Smooth muscle cell (in vitro differentiated cells): ENCODE measurements around the gene THRB. TPM values are rescaled to one million over a fixed set of nuclear protein-coding genes. Genes with fewer than 3 reads are reported as not detected.

ENCODE experiments used
- DNase-seq: peaks from one replicate; lab custom pipeline; 2025; ENCODE audit not compliant: unreplicated experiment; lab: John Stamatoyannopoulos, UW
- H2AFZ ChIP-seq: fragments of 200-600 bp; sonication (generic); 2 replicates; pipeline ENCODE4 v1.6.0; 2016; ENCODE audit warnings: antibody characterized with exemption, low read depth, mild to moderate bottlenecking
- H3F3A ChIP-seq: fragments of 200-600 bp; sonication (generic); 2 replicates; pipeline ENCODE4 v1.6.0; 2017; ENCODE audit warnings: antibody characterized with exemption, low read depth
- H3K27ac ChIP-seq: fragments of 200-600 bp; sonication (generic); 2 replicates; pipeline ENCODE4 v1.5.1; 2016; ENCODE audit warnings: low read depth, mild to moderate bottlenecking
- H3K27me3 ChIP-seq: fragments of 200-600 bp; sonication (generic); 2 replicates; pipeline ENCODE4 v1.6.1; 2016; ENCODE audit warnings: low read depth, mild to moderate bottlenecking
- H3K36me3 ChIP-seq: fragments of 200-600 bp; sonication (generic); 2 replicates; pipeline ENCODE4 v1.5.1; 2016; ENCODE audit warnings: low read depth
- H3K4me1 ChIP-seq: fragments of 200-600 bp; sonication (generic); 2 replicates; pipeline ENCODE4 v1.5.1; 2016; ENCODE audit warnings: low read depth
- H3K4me2 ChIP-seq: fragments of 200-600 bp; sonication (generic); 2 replicates; pipeline ENCODE4 v1.6.0; 2016; ENCODE audit warnings: mild to moderate bottlenecking
- H3K4me3 ChIP-seq: fragments of 200-600 bp; sonication (generic); 2 replicates; pipeline ENCODE4 v1.5.1; 2016; ENCODE audit warnings: mild to moderate bottlenecking
- H3K79me2 ChIP-seq: fragments of 200-600 bp; sonication (generic); 2 replicates; pipeline ENCODE4 v1.6.0; 2016; ENCODE audit warnings: low read depth, mild to moderate bottlenecking
- H3K9ac ChIP-seq: fragments of 200-600 bp; sonication (generic); 2 replicates; pipeline ENCODE4 v1.6.0; 2016; ENCODE audit warnings: low read depth
- H3K9me3 ChIP-seq: fragments of 200-600 bp; sonication (generic); replicated peaks from 2 replicates; pipeline ENCODE4 v1.5.1; 2016; ENCODE audit warnings: low read depth
- H4K20me1 ChIP-seq: fragments of 200-600 bp; sonication (generic); 2 replicates; pipeline ENCODE4 v1.6.0; 2016; ENCODE audit warnings: low read depth
- CTCF ChIP-seq: fragments of 200-600 bp; sonication (generic); IDR thresholded peaks from 2 replicates; pipeline ENCODE4 v1.5.1; 2017; ENCODE audit warnings: borderline replicate concordance, mild to moderate bottlenecking, antibody characterized with exemption; ENCODE audit not compliant: insufficient read depth, poor library complexity, severe bottlenecking
- WGBS: methylation state at CpG from one replicate; pipeline ENCODE4 v1.1.7; 2016; ENCODE audit warnings: low lambda C conversion rate; 5-methylcytosine and 5-hydroxymethylcytosine counted together
- polyA plus RNA-seq: library from polyadenylated mRNA; unstranded; fragments of >200 nt; fragmentation: Nextera tagmentation; extraction: Ambion mirVana; gene quantifications from 2 replicates; pipeline ENCODE4 v1.2.1, GENCODE V29; 2016
- total RNA-seq: library from RNA; depleted of rRNA; stranded (reverse); fragments of >200 nt; gene quantifications from 2 replicates; pipeline ENCODE4 v1.2.3, GENCODE V29; 2014

The THRB gene
- total and polyA plus RNA-seq, 2 experiments from 2014 or later, result 5.6 to 43.8 TPM

DNA sequence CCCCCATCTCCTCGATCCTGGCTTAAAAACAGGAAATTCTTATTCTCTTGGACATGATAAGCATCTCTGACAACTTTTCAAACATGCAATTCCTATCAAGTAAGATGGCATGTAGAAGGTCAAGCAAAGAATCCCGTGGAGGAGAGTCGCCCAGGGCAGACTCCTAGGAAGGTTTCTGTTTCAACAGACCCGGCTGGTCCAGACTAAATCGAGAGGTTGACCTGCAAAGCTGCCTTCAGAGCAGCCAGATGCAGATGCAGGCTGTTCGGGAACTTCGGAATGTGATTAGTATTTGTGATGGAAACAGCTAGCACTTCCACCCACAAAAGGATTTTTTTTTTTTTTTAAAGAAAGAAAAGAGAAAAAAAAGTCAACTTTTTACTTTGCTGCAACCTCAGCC lies 332.8 kb downstream of the THRB start:
- H3K4me2 ChIP-seq, result peak overlapping the region; percentile 42
- no peaks in the 10 kb centered on the region for H3K9me3 ChIP-seq
- no peak for TF ChIP-seq CTCF
- H3K9ac ChIP-seq, result no peak overlapping the region
- H3K27me3 ChIP-seq, result peaks cover 7% of the 10 kb centered on the region
- no peak for DNase-seq
- no peak overlapping the region for H3K27ac ChIP-seq
- H2AFZ ChIP-seq, result no peak overlapping the region
- H3K79me2 ChIP-seq, result no peaks in the 10 kb centered on the region
- H3K4me1 ChIP-seq, result no peaks in the 10 kb centered on the region
- no peaks in the 10 kb centered on the region for H4K20me1 ChIP-seq
- 36% methylated on average over 7 of the region's 7 CpGs for WGBS
- H3K36me3 ChIP-seq, result no peaks in the 10 kb centered on the region
- H3F3A ChIP-seq, result no peaks in the 10 kb centered on the region
- no peak overlapping the region for H3K4me3 ChIP-seq

- Histone ChIP-seq H2AFZ (no peak overlapping the region), H3K79me2 (no peaks in the 10 kb centered on the region), H3K4me3 (no peak overlapping the region), H3K27me3 (peaks cover 7% of the 10 kb centered on the region), H3K4me1 (no peaks in the 10 kb centered on the region), H4K20me1 (no peaks in the 10 kb centered on the region), H3K36me3 (no peaks in the 10 kb centered on the region), H3K9ac (no peak overlapping the region), H3K9me3 (no peaks in the 10 kb centered on the region), H3F3A (no peaks in the 10 kb centered on the region), H3K4me2 (no peak overlapping the region), H3K27ac (no peak overlapping the region)
- no peak for DNase-seq
- WGBS, result 76% methylated on average over 12 of the region's 12 CpGs
- TF ChIP-seq CTCF, result no peak
These were observed 334.1 kb downstream of the THRB start for GRCh38 chr3:24160424-24161095.

GRCh38 chr3:24158761-24159454 lies 335.7 kb downstream of the THRB start:
- Histone ChIP-seq H4K20me1 (no peaks in the 10 kb centered on the region), H3K4me3 (no peak overlapping the region), H3K27me3 (peaks cover 7% of the 10 kb centered on the region), H3K4me1 (no peaks in the 10 kb centered on the region), H3K79me2 (no peaks in the 10 kb centered on the region), H3F3A (no peaks in the 10 kb centered on the region), H3K36me3 (no peaks in the 10 kb centered on the region), H3K4me2 (no peak overlapping the region), H3K9me3 (no peaks in the 10 kb centered on the region), H3K9ac (no peak overlapping the region), H2AFZ (no peak overlapping the region), H3K27ac (no peak overlapping the region)
- no peak for DNase-seq
- TF ChIP-seq CTCF, result no peak
- 68% methylated on average over 6 of the region's 6 CpGs for WGBS
